HG03108 (cell line): ENCODE measurements around the gene AGPS.

Source experiments
- ATAC-seq: cut with Tn5 transposase; IDR thresholded peaks from one replicate; pipeline ENCODE4 v1.9.1; 2021; ENCODE audit warnings: moderate library complexity; ENCODE audit not compliant: unreplicated experiment

AGPS gene

GRCh38 chr2:177520324-177520723, 127.8 kb downstream of the AGPS start:
- no peak for ATAC-seq

GRCh38 chr2:177523781-177524180, 131.2 kb downstream of the AGPS start:
- ATAC-seq: no peak

GRCh38 chr2:177525351-177525924, 132.9 kb downstream of the AGPS start:
- no peak for ATAC-seq

GRCh38 chr2:177528351-177528933, 135.9 kb downstream of the AGPS start:
- no peak for ATAC-seq

- ATAC-seq: no peak
Measured at GRCh38 chr2:177529166-177529565, 136.6 kb downstream of the AGPS start.

GRCh38 chr2:177530561-177530960, 138.0 kb downstream of the AGPS start:
- ATAC-seq: no peak

GRCh38 chr2:177531706-177532105, 139.1 kb downstream of the AGPS start:
- no peak for ATAC-seq

GRCh38 chr2:177532567-177532966, 140.0 kb downstream of the AGPS start:
- no peak for ATAC-seq

- no peak for ATAC-seq
Measured at GRCh38 chr2:177533253-177533652, 140.7 kb downstream of the AGPS start.

- ATAC-seq: no peak
Measured at GRCh38 chr2:177535000-177535399, 142.4 kb downstream of the AGPS start.

- no peak for ATAC-seq
Measured at GRCh38 chr2:177535958-177536504, 143.5 kb downstream of the AGPS start.

GRCh38 chr2:177537213-177537612, 144.6 kb downstream of the AGPS start:
- ATAC-seq: no peak

GRCh38 chr2:177537636-177538035, 145.1 kb downstream of the AGPS start:
- ATAC-seq: no peak

- ATAC-seq: no peak
Measured at GRCh38 chr2:177538323-177538722, 145.8 kb downstream of the AGPS start.

- ATAC-seq: no peak
Measured at GRCh38 chr2:177540283-177540682, 147.7 kb downstream of the AGPS start.

GRCh38 chr2:177541258-177541991, 148.9 kb downstream of the AGPS start:
- ATAC-seq: no peak

GRCh38 chr2:177542396-177542795, 149.8 kb downstream of the AGPS start:
- no peak for ATAC-seq

- ATAC-seq: no peak
Measured at GRCh38 chr2:177543007-177543760, 150.6 kb downstream of the AGPS start.

GRCh38 chr2:177545143-177545542, 152.6 kb downstream of the AGPS start:
- ATAC-seq: no peak

GRCh38 chr2:177545981-177546585, 153.5 kb downstream of the AGPS start:
- no peak for ATAC-seq

GRCh38 chr2:177547122-177547521, 154.5 kb downstream of the AGPS start:
- peak; percentile 90 for ATAC-seq
